NCI-H2171 (cell line): Measurements from ENCODE around the gene FH.

Source experiments
- DNase-seq: peaks from one replicate; lab custom pipeline; 2025; lab: John Stamatoyannopoulos, UW

FH gene

DNA sequence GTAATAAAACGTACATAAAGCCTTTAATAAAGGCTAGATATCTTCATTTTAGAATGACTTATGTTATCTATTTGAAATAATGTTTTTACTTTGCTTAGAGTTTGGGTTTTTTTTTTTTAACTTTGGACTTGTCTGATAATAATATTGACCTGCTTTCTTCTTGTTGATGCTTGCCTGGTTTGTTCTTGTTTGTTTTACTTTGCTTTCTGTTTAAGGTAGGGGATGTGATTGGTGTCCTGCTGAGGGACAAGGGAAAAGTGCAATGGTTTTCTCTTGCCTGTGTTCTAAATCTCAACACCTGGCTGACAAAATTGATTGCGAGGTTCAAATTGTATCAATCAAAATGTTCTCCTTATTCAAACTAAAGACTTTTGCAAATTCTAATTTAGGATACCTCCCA is 2.2 kb upstream of the FH start:
- DNase-seq: no peak

GRCh38 chr1:241520080-241520465 is 518 bp upstream of the FH start:
- no peak for DNase-seq

DNA sequence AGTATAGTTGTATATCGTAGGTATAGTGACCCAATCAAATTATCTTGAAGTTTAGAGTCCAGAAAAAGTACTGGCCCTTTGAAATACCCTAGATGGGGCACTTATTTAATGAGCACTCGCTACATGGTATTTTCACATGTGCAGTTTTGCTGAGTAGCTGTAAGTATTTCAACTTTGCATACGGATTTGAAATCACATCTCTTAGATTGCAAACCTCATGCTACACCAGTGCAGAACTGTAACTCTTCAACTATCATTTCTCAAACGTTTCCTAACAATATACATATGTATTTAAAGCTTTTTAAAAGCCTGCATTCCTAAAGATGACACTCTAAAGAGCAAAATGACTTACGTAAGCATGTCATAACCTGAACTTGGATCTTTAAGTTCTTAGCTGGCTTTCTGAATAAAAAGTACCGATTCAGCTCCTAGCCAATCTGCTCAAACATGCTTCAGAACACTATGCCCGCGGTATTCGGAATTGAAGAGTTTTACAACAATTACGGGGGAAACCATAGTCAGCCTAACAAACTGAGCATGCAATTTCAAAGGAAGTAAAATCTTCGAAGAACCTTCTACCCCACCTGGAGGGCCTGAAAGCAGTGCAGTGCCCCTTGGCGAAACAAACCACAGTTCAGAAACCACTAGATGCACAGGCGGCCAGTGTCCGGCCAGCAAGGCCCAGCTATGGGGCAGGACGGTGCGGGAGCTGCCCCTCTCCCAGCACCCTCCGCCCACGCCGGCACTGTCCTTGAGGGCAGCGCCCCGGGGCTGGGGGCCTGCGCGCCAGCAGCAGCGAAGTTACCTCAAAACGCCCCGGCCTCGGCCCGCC is 863 bp downstream of the FH start:
- no peak for DNase-seq

DNA sequence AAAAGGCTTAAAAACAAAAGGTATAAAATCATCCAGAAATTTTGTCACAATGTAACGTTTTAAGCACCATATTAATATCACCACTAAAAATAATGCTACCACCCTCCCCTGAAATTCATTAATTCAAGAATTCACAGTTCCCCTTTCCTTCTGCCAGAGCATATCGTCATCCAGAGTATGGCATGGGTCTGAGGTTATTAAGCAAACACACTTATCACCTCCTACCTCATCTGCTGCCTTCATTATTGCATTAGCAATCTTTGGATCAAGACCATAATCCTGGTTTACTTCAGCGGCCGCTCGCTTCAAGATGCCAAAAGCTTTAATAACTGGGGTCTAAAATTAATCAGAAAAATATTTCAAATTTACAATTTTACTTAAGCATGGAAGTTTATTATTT is 6.2 kb downstream of the FH start:
- DNase-seq: no peak

- no peak for DNase-seq
Observed at GRCh38 chr1:241507189-241507863, 12.2 kb downstream of the FH start.

GRCh38 chr1:241503444-241503843 is 16.1 kb downstream of the FH start:
- DNase-seq: no peak

- DNase-seq: no peak
Observed at GRCh38 chr1:241499910-241500309, 19.6 kb downstream of the FH start.

DNA sequence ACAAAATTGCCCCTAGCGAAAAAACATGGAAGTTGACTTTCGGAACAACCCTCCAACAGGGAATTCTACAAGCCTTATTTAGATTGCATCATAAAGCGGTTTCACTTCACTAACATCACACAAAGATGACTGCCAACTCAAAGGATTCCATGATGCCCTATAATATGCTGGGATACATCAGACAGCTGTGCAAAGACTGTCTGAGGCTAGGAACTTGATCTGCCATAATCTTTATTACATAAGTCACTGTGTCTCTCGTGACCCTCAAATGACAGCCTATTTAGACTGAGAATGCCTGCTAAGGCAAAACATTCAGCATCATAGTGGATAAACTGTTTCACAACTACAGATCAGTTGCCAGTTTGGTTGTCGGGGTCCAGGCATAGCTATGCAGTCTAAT is 23.8 kb downstream of the FH start:
- DNase-seq: no peak

- no peak for DNase-seq
Observed at GRCh38 chr1:241488739-241489138, 30.8 kb downstream of the FH start.

DNA sequence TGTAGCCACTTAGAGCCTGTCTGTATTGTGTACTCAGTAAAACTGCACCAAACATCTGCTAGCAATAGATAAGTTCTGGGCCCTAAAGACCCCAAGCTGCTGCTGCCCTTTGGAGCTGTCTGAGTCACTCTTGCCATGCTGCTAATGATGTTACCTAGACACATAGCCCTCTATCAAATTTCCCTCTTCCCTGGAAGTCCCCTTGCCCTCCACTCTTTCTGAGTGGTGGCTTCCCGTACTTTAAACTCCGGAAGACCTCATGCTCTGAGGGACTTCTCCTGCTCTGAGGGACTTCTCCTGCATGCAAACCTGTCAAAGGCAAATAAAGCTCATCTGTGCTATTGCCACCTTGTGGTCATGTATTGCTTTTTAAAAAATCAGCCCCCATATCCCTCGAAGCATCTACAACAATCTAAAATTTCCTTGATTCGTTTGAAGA is 34.0 kb downstream of the FH start:
- DNase-seq: no peak

- DNase-seq: no peak
Observed at GRCh38 chr1:241485145-241485544, 34.4 kb downstream of the FH start.

DNA sequence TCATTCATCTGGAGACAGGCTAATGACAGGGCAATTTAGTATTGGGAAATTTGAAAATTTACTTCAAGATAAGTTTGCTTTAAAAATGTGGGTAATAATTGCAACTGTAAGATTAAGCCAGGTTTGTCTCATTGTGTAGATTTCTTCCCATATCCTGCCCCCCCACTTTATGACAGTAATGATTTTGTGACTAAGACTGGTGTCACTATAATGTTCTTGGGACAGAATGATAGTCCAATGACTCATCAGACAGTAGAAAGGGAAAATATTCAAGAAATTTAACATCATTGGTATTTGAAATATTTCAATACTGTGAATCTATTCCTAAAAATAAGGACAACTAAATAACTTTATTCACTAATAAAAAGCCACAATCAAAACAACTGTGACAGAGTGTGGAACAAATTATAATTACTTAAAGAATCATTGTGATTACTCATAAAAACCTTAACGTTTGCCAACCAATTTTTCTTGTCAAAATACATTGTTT is 36.7 kb downstream of the FH start:
- DNase-seq: no peak

DNA sequence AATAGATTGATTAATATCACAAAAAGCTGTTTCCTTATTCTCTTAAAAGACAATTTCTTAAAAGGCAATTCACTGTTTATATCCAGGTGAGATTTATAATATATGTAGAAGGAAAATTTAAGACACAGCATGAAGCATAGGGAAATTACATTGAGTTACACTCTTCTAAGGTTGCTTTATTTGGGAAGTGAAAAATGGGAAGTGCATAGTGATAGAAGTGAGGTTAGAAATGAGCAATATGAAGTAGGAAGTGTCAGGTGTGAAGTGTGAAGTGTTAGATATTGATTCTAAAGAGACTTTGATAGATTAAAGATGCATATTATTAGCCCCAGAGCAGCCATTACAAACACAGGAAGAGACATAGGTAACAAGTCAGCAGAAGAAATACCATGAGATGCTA is 40.3 kb downstream of the FH start:
- no peak for DNase-seq

DNA sequence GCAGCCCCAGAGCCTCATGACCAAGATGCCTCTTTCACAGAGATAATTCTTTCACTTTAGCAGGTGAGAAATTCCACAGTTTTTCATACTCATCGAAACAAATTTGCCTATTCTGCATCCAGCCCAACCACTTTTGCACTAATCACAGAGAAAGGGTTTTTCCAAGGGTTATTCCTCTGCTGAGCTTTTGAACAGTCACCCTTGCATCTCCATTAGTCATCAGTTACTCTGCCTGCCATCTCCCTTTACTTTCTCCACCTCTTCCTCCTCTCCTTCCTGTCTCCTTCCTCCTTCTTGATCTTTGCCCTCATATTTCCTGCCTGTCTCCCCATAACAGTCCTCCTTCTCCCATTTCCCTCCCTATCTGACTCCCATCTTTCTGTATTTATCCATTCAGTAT is 43.9 kb downstream of the FH start:
- no peak for DNase-seq

- DNase-seq: no peak
Observed at GRCh38 chr1:241473026-241473425, 46.5 kb downstream of the FH start.

DNA sequence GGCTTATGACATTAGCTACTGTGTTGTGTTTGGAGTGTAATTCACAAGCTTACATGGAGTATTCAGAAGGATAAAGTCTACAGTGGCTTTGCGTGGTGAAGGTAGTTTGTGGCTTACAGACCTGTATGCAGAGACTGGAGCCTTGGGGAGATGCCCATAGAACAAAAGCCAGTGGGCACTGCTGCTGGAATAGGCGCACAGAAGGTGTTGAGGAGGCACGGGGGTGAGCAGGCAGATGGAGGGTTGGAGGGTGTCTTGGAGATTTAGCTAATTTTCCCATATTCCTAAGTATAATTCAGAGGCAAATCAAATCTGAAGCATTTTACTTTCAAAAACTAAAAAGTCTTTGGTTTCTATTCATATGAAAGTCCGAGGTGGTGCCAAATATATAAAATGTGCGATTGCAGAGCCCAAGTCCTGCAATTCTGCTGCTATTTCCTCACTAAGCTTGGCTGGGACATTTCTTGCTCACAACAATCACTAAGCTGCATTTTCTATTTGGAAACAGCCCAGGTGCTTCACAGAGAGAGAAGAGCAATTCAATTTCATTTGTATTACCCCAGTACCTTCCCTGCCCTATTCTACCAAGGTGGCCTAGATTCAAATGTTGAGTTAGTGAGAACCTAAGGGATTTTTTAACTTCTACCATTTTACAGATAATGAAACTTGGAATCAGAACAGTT is 48.5 kb downstream of the FH start:
- no peak for DNase-seq

GRCh38 chr1:241470361-241470760 is 49.2 kb downstream of the FH start:
- no peak for DNase-seq

- DNase-seq: no peak
Observed at GRCh38 chr1:241465673-241466072, 53.9 kb downstream of the FH start.

- no peak for DNase-seq
Observed at GRCh38 chr1:241464985-241465384, 54.6 kb downstream of the FH start.

DNA sequence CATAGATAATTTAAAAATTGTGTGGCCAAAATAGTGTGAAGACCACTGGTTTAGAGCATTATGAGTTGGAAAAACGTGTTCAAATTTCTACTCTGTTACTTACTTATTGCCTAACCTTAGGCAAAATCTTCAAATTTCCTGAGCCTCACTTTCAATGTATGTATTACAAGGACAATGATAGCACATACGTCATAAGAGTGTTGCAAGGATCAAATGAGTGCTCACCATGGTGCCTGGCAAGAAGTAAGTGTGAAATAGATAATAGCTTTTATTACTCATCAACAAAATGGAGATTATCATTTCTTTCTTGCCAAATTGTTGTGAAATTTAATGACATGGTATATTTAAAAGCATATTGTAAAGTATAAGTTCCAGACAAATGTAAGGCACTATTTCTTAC is 57.2 kb downstream of the FH start:
- no peak for DNase-seq

DNA sequence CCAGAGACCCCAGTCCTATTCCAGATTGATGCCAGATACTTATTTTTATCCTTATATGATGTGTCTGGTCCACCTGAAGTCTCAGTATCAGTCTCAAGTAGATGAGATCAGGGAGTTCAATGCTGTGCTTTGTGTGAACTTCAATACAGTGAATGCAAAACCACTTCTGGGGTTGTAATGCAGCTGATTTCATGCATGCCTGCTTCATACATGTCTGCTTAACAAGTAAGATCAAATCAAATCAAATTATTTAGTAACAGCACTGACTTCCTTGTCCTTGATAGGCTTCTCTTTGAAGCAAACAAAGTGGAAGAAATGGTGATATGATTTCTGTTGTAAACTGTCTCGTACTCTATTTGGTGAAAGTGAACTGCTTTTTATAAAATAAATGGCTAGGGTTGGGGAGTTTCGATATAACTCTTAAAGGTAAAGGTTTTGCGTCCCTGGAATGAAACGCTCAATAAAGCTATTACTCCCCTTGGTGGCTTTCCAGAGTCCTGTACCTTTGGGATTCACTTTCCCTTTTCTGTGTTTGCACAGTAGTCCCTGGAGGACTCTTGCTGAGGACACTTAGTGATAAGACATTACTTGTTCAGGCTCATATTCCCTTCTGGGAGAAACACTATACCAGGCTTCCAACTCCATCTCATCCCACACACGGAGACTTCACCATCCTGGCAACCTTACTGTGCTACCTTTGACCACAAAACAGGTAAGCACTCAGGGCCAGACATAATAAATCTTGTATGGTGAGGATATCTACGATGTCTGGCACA is 59.3 kb downstream of the FH start:
- peak; percentile 7 for DNase-seq

DNA sequence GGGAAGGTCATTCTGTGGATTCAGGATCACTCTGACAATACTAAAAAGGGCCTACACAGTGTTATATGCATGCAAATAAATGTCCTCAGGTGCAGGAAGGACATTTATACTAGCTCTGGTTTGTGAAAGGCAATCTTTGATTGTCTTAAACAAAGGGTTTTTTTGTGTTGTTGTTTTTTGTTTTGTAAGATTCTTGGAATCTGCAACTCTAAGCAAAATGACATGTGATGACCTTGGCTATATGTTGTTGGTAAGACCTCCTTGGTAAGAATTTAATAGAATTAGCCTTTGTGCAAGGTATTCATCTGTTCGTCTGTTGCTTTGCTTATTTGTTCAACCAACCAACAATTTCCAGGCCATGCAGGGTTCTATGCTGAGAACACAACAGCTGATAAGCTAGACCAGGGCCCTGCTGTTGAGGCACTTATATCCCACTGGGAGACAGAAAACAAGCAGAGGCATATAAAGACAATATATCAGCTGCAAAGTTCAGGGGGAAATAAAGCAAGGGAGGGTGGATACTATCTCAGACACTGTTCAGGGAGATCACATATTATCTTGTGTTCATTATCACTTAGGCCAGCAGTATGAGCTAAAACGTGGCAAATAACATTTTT is 60.3 kb downstream of the FH start:
- DNase-seq: no peak
